Panc1 (cell line): ENCODE results near the gene ATP6V0A4.

ENCODE experiments used
- POLR2AphosphoS5 ChIP-seq: IDR thresholded peaks from 2 replicates; pipeline ENCODE4 v1.6.1; 2012; ENCODE audit warnings: mild to moderate bottlenecking, low read depth, low read length, moderate library complexity
- SIN3A ChIP-seq: IDR thresholded peaks from 2 replicates; pipeline ENCODE4 v1.6.1; 2012; ENCODE audit warnings: low read depth, mild to moderate bottlenecking, low read length, moderate library complexity, borderline replicate concordance; ENCODE audit not compliant: insufficient read depth
- TCF7L2 ChIP-seq: IDR thresholded peaks from 2 replicates; pipeline ENCODE4 v1.6.1; 2011; ENCODE audit warnings: mild to moderate bottlenecking, low read depth, low read length, inconsistent platforms
- TF ChIP-seq, protein P1 (sequence below): fragments of 450-650 bp; IDR thresholded peaks from 2 replicates; pipeline ENCODE4 v1.5.1; 2017; ENCODE audit warnings: mild to moderate bottlenecking
- TF ChIP-seq, protein P2 (sequence below), 2 experiments: IDR thresholded peaks; 2 replicates each; pipeline ENCODE4 v1.6.1; 2011 to 2012; ENCODE audit warnings: low read depth in 2 of 2, control low read depth in 1 of 2, low read length in 1 of 2, mild to moderate bottlenecking in 1 of 2, moderate library complexity in 1 of 2; ENCODE audit not compliant: insufficient read depth in 1 of 2

DNA sequence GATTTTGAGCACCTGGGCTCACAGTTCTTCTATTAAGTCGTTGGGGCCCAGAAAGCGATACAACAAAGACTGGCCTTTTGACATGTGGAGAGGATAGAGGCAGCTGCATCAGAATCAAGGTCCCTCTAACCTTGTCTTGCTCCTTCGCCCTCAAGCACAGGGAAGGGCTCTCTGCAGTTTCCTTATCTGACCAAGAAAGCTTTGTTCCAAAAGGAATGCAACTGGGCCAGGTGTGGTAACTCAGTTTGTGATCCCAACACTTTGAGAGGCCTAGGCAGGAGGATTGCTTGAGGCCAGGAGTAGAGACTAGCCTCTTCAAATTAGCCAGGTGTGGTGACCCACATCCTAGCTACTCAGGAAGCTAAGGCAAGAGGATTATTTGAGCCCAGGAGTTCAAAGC lies 129.1 kb downstream of the ATP6V0A4 start:
- no peak for TF ChIP-seq SIN3A
- TF ChIP-seq, protein P1, sequence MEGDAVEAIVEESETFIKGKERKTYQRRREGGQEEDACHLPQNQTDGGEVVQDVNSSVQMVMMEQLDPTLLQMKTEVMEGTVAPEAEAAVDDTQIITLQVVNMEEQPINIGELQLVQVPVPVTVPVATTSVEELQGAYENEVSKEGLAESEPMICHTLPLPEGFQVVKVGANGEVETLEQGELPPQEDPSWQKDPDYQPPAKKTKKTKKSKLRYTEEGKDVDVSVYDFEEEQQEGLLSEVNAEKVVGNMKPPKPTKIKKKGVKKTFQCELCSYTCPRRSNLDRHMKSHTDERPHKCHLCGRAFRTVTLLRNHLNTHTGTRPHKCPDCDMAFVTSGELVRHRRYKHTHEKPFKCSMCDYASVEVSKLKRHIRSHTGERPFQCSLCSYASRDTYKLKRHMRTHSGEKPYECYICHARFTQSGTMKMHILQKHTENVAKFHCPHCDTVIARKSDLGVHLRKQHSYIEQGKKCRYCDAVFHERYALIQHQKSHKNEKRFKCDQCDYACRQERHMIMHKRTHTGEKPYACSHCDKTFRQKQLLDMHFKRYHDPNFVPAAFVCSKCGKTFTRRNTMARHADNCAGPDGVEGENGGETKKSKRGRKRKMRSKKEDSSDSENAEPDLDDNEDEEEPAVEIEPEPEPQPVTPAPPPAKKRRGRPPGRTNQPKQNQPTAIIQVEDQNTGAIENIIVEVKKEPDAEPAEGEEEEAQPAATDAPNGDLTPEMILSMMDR = no peak
- no peak for TF ChIP-seq POLR2AphosphoS5
- TF ChIP-seq TCF7L2 = no peak
- TF ChIP-seq, protein P2, sequence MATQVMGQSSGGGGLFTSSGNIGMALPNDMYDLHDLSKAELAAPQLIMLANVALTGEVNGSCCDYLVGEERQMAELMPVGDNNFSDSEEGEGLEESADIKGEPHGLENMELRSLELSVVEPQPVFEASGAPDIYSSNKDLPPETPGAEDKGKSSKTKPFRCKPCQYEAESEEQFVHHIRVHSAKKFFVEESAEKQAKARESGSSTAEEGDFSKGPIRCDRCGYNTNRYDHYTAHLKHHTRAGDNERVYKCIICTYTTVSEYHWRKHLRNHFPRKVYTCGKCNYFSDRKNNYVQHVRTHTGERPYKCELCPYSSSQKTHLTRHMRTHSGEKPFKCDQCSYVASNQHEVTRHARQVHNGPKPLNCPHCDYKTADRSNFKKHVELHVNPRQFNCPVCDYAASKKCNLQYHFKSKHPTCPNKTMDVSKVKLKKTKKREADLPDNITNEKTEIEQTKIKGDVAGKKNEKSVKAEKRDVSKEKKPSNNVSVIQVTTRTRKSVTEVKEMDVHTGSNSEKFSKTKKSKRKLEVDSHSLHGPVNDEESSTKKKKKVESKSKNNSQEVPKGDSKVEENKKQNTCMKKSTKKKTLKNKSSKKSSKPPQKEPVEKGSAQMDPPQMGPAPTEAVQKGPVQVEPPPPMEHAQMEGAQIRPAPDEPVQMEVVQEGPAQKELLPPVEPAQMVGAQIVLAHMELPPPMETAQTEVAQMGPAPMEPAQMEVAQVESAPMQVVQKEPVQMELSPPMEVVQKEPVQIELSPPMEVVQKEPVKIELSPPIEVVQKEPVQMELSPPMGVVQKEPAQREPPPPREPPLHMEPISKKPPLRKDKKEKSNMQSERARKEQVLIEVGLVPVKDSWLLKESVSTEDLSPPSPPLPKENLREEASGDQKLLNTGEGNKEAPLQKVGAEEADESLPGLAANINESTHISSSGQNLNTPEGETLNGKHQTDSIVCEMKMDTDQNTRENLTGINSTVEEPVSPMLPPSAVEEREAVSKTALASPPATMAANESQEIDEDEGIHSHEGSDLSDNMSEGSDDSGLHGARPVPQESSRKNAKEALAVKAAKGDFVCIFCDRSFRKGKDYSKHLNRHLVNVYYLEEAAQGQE (IDR thresholded peaks at IDR 0.05; ENCODE audit: insufficient read depth in 1 of 2, low read depth in 2 of 2, low read length in 1 of 2) = no peak
